Uterus (tissue), 2 donors: Measurements from ENCODE around the gene NUP188.

Experiments used
- POLR2A ChIP-seq, 2 donors: fragments of 450-650 bp; IDR thresholded peaks; one replicate each; pipeline ENCODE4 v1.6.1; 2016; ENCODE audit warnings: antibody characterized with exemption in 2 of 2, mild to moderate bottlenecking in 1 of 2, moderate library complexity in 1 of 2
- TF ChIP-seq, protein P1 (sequence below), 4 experiments: fragments of 200-600 bp in 2 of 4; fragments of 450-650 bp in 2 of 4; sonication (generic) in 2 of 4; IDR thresholded peaks; one replicate each; pipeline ENCODE4 v1.5.1; 2016 to 2019; ENCODE audit warnings: antibody characterized with exemption in 4 of 4, mild to moderate bottlenecking in 2 of 4, moderate library complexity in 1 of 4

DNA sequence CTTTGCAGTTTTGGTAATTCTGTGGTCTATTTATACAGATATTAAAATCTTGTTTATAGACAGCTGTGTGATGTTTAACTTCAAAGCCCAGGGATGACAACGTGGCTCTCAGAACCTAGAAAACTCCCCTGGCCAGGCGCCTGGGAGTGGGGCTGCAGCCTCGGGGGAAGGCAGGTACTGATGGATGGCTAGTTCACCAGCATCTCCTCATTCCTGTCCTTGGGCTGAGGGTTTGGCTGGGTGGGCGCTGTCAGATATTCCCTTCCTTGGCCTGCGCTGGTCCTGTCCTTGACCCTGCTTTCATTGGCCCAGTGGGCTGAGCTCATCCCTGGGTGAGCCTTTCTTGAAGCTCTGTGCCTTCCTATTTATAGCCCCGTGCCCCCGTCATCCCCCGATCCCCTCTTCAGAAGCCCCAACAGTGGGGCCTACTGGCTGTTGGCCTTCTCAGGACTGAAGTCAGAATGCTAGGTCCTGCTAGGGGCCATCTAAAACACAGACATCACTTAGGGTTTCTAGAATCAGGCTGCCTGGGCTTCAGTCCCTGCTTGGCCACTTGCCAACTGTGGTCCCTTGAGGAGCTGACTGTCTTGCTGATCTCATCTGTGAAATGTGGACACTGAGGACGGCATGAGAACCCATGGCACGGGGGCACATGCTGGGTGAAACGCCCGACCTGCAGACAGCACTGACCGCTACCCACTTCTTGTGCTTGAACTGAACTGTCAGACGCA is 59.7 kb downstream of the NUP188 start:
- TF ChIP-seq, protein P1, sequence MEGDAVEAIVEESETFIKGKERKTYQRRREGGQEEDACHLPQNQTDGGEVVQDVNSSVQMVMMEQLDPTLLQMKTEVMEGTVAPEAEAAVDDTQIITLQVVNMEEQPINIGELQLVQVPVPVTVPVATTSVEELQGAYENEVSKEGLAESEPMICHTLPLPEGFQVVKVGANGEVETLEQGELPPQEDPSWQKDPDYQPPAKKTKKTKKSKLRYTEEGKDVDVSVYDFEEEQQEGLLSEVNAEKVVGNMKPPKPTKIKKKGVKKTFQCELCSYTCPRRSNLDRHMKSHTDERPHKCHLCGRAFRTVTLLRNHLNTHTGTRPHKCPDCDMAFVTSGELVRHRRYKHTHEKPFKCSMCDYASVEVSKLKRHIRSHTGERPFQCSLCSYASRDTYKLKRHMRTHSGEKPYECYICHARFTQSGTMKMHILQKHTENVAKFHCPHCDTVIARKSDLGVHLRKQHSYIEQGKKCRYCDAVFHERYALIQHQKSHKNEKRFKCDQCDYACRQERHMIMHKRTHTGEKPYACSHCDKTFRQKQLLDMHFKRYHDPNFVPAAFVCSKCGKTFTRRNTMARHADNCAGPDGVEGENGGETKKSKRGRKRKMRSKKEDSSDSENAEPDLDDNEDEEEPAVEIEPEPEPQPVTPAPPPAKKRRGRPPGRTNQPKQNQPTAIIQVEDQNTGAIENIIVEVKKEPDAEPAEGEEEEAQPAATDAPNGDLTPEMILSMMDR (IDR thresholded peaks at IDR 0.05) = no peak
- no peak for TF ChIP-seq POLR2A (IDR thresholded peaks at IDR 0.05)
